Parathyroid adenoma (tissue), 2 donors: ENCODE measurements around the gene USH1G.

Experiments used
- H2AFZ ChIP-seq: fragments of 300-600 bp; sonication (generic); one replicate; pipeline ENCODE4 v1.7.0; 2017; ENCODE audit warnings: antibody characterized with exemption, mild to moderate bottlenecking
- H3K27ac ChIP-seq: fragments of 300-600 bp; sonication (generic); one replicate; pipeline ENCODE4 v1.7.0; 2017
- H3K27me3 ChIP-seq: fragments of 300-600 bp; sonication (generic); one replicate; pipeline ENCODE4 v1.7.0; 2017; ENCODE audit warnings: low read length; ENCODE audit not compliant: control insufficient read depth, insufficient read depth
- H3K36me3 ChIP-seq: fragments of 300-600 bp; sonication (generic); one replicate; pipeline ENCODE4 v1.7.0; 2017; ENCODE audit warnings: low read length; ENCODE audit not compliant: control insufficient read depth, insufficient read depth
- H3K4me1 ChIP-seq: fragments of 300-600 bp; sonication (generic); one replicate; pipeline ENCODE4 v1.7.0; 2017; ENCODE audit warnings: control low read depth
- H3K4me2 ChIP-seq: fragments of 300-600 bp; sonication (generic); one replicate; pipeline ENCODE4 v1.7.0; 2017; ENCODE audit warnings: low read length
- H3K4me3 ChIP-seq: fragments of 300-600 bp; sonication (generic); one replicate; pipeline ENCODE4 v1.7.0; 2017; ENCODE audit warnings: low read depth, low read length
- H3K79me2 ChIP-seq: fragments of 300-600 bp; sonication (generic); one replicate; pipeline ENCODE4 v1.7.0; 2017; ENCODE audit warnings: control low read depth
- H3K9ac ChIP-seq: fragments of 300-600 bp; sonication (generic); one replicate; pipeline ENCODE4 v1.7.0; 2017; ENCODE audit warnings: mild to moderate bottlenecking
- H3K9me3 ChIP-seq: fragments of 300-600 bp; sonication (generic); one replicate; pipeline ENCODE4 v1.7.0; 2017; ENCODE audit warnings: low read length; ENCODE audit not compliant: control insufficient read depth
- TF ChIP-seq, protein P1 (sequence below): fragments of 300-600 bp; sonication (generic); IDR thresholded peaks from one replicate; pipeline ENCODE4 v1.7.0; 2017; ENCODE audit warnings: antibody characterized with exemption, mild to moderate bottlenecking
- donor health status: primary hyperparathyroidism.

Gene USH1G

DNA sequence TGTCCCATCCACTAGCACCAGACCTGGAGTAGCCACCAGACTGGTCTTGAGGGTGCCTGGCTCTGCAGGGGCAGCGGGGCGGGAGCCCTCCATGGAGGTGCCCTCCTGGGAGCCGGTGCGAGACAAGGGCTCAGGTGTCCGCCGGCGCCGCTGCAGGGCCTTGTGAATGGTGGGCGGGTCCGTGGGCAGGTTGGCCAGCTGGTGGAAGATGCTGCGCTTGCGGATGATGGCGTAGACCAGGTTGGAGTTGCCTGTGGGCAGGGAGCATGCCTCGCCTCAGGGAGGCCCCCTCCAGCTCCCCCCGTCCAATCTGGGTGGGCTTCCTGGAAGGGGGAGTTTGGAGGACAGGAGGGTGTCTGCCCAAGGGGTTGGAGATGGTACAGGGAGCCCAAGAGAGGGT lies 31.1 kb upstream of the USH1G start:
- H3K27ac ChIP-seq = no peak overlapping the region
- H3K9ac ChIP-seq = no peak overlapping the region
- no peak overlapping the region for H3K4me2 ChIP-seq
- H3K4me1 ChIP-seq = no peaks in the 10 kb centered on the region
- TF ChIP-seq, protein P1, sequence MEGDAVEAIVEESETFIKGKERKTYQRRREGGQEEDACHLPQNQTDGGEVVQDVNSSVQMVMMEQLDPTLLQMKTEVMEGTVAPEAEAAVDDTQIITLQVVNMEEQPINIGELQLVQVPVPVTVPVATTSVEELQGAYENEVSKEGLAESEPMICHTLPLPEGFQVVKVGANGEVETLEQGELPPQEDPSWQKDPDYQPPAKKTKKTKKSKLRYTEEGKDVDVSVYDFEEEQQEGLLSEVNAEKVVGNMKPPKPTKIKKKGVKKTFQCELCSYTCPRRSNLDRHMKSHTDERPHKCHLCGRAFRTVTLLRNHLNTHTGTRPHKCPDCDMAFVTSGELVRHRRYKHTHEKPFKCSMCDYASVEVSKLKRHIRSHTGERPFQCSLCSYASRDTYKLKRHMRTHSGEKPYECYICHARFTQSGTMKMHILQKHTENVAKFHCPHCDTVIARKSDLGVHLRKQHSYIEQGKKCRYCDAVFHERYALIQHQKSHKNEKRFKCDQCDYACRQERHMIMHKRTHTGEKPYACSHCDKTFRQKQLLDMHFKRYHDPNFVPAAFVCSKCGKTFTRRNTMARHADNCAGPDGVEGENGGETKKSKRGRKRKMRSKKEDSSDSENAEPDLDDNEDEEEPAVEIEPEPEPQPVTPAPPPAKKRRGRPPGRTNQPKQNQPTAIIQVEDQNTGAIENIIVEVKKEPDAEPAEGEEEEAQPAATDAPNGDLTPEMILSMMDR = no peak
- no peaks in the 10 kb centered on the region for H3K27me3 ChIP-seq
- no peaks in the 10 kb centered on the region for H3K9me3 ChIP-seq
- no peak overlapping the region for H3K4me3 ChIP-seq
- no peak overlapping the region for H2AFZ ChIP-seq
- H3K79me2 ChIP-seq = no peaks in the 10 kb centered on the region
- H3K36me3 ChIP-seq = no peaks in the 10 kb centered on the region

DNA sequence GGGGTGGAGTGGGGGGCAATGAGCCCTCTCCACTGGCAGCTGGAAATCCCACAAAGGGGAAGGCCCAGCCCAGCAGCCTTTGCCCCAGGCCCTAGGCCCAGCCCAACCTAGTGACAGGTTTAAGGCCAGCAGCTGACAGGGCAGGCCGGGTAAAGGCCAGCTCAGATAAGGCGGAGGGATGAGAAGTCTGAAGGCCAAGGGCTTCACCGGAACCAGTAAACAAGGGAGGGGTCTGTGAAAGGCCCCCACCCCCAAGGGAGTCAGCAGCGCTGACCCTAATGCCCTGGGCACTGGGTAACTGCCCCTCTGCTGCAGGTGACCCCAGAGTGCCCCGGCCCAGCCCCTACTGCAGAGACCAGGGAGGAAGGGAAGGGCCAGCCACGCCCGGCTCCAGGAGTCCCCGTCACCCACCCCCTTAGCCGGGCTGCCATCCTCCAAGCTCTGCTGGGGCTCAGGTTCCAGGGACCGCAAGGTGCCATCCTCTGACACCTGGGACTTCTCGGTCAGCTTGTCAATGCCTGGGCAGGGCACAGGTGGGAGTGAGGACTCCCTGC lies 30.2 kb upstream of the USH1G start:
- Histone ChIP-seq H3K27ac (no peak overlapping the region), H3K27me3 (no peaks in the 10 kb centered on the region)

DNA sequence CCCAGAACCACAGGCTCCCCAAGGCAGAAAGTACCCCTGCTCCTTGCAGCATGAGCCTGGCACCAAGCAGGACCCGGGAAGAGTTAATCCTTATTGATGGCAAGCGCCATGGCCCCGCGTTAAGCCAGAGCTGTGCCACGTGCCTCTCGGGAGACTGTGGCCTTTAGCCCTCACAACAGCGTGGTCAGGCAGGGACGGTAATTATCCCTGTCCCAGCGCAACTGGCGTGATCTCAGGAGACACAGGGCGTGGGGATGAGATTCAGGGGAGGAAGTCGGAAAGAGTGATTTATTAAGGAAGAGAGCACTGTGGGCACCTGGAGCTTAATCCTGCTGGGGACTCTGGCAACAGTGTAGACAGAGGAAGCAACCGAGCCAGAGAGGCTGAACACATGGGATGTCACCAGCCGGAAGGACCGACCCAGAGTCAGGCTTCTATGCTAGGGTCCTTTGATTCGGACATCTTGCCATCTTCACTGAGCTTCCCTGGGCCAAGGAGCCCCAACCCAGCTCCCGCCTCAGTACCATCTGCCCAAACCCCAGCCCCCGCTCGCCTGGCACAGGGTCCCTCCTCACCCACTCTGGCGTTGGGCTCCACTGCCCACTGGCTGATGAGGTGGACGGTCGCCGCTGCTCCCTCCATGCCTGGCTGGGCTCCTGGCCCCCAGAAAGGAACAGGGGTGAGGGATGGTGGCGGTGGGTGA lies 29.5 kb upstream of the USH1G start:
- H3K4me1 ChIP-seq = no peaks in the 10 kb centered on the region
- H3K9me3 ChIP-seq = no peaks in the 10 kb centered on the region
- no peak overlapping the region for H3K9ac ChIP-seq
- H3K36me3 ChIP-seq = no peaks in the 10 kb centered on the region
- TF ChIP-seq, protein P1 = no peak
- no peak overlapping the region for H3K4me2 ChIP-seq
- H3K4me3 ChIP-seq = no peak overlapping the region
- no peaks in the 10 kb centered on the region for H3K27me3 ChIP-seq
- no peak overlapping the region for H3K27ac ChIP-seq
- H3K79me2 ChIP-seq = no peaks in the 10 kb centered on the region
- no peak overlapping the region for H2AFZ ChIP-seq

More for the DNA sequence above, 30.2 kb upstream of the USH1G start:
- no peak overlapping the region for H3K4me3 ChIP-seq
- no peak overlapping the region for H3K9ac ChIP-seq
- no peaks in the 10 kb centered on the region for H3K9me3 ChIP-seq
- H3K36me3 ChIP-seq = no peaks in the 10 kb centered on the region
- TF ChIP-seq, protein P1 = no peak
- H3K4me1 ChIP-seq = no peaks in the 10 kb centered on the region
- no peaks in the 10 kb centered on the region for H3K79me2 ChIP-seq
- no peak overlapping the region for H3K4me2 ChIP-seq
- H2AFZ ChIP-seq = no peak overlapping the region

DNA sequence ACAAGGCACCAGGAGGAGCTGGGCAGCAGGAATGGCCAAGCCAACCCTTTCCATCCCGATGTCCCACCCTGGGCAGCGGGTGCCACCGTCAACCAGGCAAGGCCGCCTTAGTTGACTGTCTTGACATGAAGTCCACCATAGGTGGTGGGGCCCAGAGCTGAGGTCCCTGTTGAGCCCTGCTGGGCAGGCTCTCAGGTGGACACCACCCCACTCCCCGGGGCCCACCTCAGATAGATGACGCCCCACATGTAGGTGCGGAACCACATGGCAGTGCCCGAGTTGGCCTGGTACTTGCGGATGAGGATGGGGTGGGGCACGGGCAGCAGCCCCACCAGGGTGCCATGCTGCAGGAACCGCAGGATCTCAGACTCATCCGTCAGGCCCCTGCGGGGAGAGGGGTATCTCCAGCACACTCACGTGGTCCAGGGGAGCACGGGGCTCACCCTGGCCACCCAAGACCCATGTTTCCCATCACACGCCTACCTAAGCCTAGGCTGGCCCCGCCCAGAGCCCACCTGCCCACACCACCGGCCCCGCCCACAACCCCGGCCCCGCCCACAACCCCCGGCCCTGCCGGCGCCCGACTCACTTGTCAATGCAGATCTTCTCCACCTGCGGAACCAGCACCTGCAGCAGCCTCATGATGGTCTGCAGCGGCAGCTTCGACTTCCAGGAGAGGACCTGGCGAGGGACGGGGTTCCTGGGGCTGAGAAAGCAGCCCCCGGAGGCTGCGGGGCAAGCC lies 28.8 kb upstream of the USH1G start:
- H3K36me3 ChIP-seq = no peaks in the 10 kb centered on the region
- H3K9ac ChIP-seq = no peak overlapping the region
- H3K4me2 ChIP-seq = no peak overlapping the region
- no peak overlapping the region for H3K4me3 ChIP-seq
- H2AFZ ChIP-seq = no peak overlapping the region
- no peaks in the 10 kb centered on the region for H3K4me1 ChIP-seq
- H3K27ac ChIP-seq = no peak overlapping the region
- TF ChIP-seq, protein P1 = no peak
- H3K27me3 ChIP-seq = no peaks in the 10 kb centered on the region
- H3K79me2 ChIP-seq = no peaks in the 10 kb centered on the region
- no peaks in the 10 kb centered on the region for H3K9me3 ChIP-seq
